Stomach (tissue), 9 donors: ENCODE results near the gene FLT1. TPM values are rescaled to one million over a fixed set of nuclear protein-coding genes. Genes with fewer than 3 reads are reported as not detected.

ENCODE experiments used
- DNase-seq, 2 donors: peaks; one replicate each; pipeline versions ENCODE4 v3.0.0 to v3.0.0-alpha.2; 2013 to 2019
- H3K27ac ChIP-seq, 5 donors: fragments of 200-600 bp in 4 of 5; sonication (generic) in 4 of 5; one replicate each; pipeline ENCODE4 v1.5.1; 2013 to 2019; ENCODE audit warnings: mild to moderate bottlenecking in 1 of 5, moderate library complexity in 1 of 5
- H3K27me3 ChIP-seq, 3 donors: fragments of 200-600 bp; sonication (generic); one replicate each; pipeline ENCODE4 v1.5.1; 2017 to 2019; ENCODE audit warnings: mixed run types in 1 of 3
- H3K36me3 ChIP-seq, 4 donors: fragments of 200-600 bp; sonication (generic); 1 replicate in 3 of 4; 2 replicates in 1 of 4; pipeline ENCODE4 v1.5.1; 2016 to 2019
- H3K4me1 ChIP-seq, 4 donors: fragments of 200-600 bp; sonication (generic); one replicate each; pipeline ENCODE4 v1.5.1; 2016 to 2019
- H3K4me3 ChIP-seq, 4 donors: fragments of 200-600 bp; sonication (generic) in 3 of 4; one replicate each; pipeline ENCODE4 v1.5.1; 2016 to 2019; ENCODE audit warnings: mild to moderate bottlenecking in 1 of 4
- H3K9me3 ChIP-seq, 4 donors: fragments of 200-600 bp; sonication (generic); one replicate each; pipeline ENCODE4 v1.5.1; 2016 to 2019
- CTCF ChIP-seq, 7 experiments: fragments of 450-650 bp in 4 of 7; fragments of 200-600 bp in 3 of 7; sonication (generic) in 3 of 7; IDR thresholded peaks; one replicate each; pipeline ENCODE4 v1.5.1; 2016 to 2019; ENCODE audit warnings: antibody characterized with exemption in 7 of 7, control low read depth in 2 of 7, mild to moderate bottlenecking in 1 of 7
- EP300 ChIP-seq: sonication (generic); formaldehyde crosslinking; IDR thresholded peaks from one replicate; pipeline ENCODE4 v1.6.1; 2017; ENCODE audit warnings: antibody characterized with exemption
- POLR2A ChIP-seq, 4 donors: fragments of 450-650 bp; IDR thresholded peaks; one replicate each; pipeline ENCODE4 v1.6.1; 2016; ENCODE audit warnings: antibody characterized with exemption in 4 of 4, control low read depth in 2 of 4, mild to moderate bottlenecking in 1 of 4, moderate library complexity in 1 of 4
- POLR2AphosphoS5 ChIP-seq, 3 donors: sonication (generic); formaldehyde crosslinking; IDR thresholded peaks; one replicate each; pipeline ENCODE4 v1.6.1; 2016; ENCODE audit warnings: antibody characterized with exemption in 3 of 3
- WGBS, 5 donors: extraction: QIAGEN DNeasy Blood & Tissue Kit in 3 of 5; methylation state at CpG; one replicate each; pipeline versions ENCODE4 v1.1.5 to v1.1.7; 2013 to 2018; 5-methylcytosine and 5-hydroxymethylcytosine counted together
- intact Hi-C: fragments of 100-400 bp; cut with DNase I; formaldehyde crosslinking; loops from one replicate; pipeline ENCODE4 v1.15.1; 2023; ENCODE audit warnings: low total_unique reads
- polyA plus RNA-seq, 3 donors: library from polyadenylated mRNA; stranded (reverse); fragments of 200-250 nt; gene quantifications; one replicate each; pipeline ENCODE4 v1.2.3, GENCODE V29; 2013
- total RNA-seq, 5 donors: library from RNA; depleted of rRNA; stranded (reverse); fragments of >200 nt; gene quantifications; one replicate each; pipeline versions ENCODE4 v1.1.0 to v1.2.3, GENCODE V29; 2014 to 2016
- donor health status: healthy with polysubstance abuse.
- donor health status: Bipolar disorder and iron deficiency.
- donor health status: healthy.

The FLT1 gene
- total and polyA plus RNA-seq, 8 donors: 1.00 to 41.9 (median 3.6) TPM; not detected in 1

- H3K4me3 ChIP-seq: no peak overlapping the region
- no peak overlapping the region for H3K27ac ChIP-seq
- no peaks in the 10 kb centered on the region for H3K4me1 ChIP-seq
- 8 to 15% (median 9%) methylated on average over 1 of the region's 1 CpG for WGBS, 5 donors
- intact Hi-C loops: no loop called here
- peaks cover 0 to under 1% (median 0%) of the 10 kb centered on the region in 3 donors for H3K27me3 ChIP-seq
- no peaks in the 10 kb centered on the region for H3K36me3 ChIP-seq
- H3K9me3 ChIP-seq: no peaks in the 10 kb centered on the region
- DNase-seq: no peak
- TF ChIP-seq EP300 (no peak), CTCF (IDR thresholded peaks at IDR 0.05) (no peak), POLR2A (IDR thresholded peaks at IDR 0.05) (no peak), POLR2AphosphoS5 (IDR thresholded peaks at IDR 0.05) (no peak)
Measured at GRCh38 chr13:28425793-28426192, 69.1 kb downstream of the FLT1 start.

- intact Hi-C loops: no loop called here
- H3K4me3 ChIP-seq: no peak overlapping the region
- 90 to 94% (median 92%) methylated on average over 4 of the region's 4 CpGs for WGBS, 5 donors
- no peaks in the 10 kb centered on the region for H3K9me3 ChIP-seq
- no peak overlapping the region for H3K27ac ChIP-seq
- no peak for TF ChIP-seq EP300
- TF ChIP-seq POLR2A (IDR thresholded peaks at IDR 0.05): no peak
- TF ChIP-seq CTCF (IDR thresholded peaks at IDR 0.05): no peak
- no peak for TF ChIP-seq POLR2AphosphoS5 (IDR thresholded peaks at IDR 0.05)
- H3K36me3 ChIP-seq: no peaks in the 10 kb centered on the region
- no peaks in the 10 kb centered on the region for H3K27me3 ChIP-seq
- H3K4me1 ChIP-seq: no peaks in the 10 kb centered on the region
- DNase-seq: no peak
Measured at GRCh38 chr13:28424541-28424940, 70.4 kb downstream of the FLT1 start.

GRCh38 chr13:28423010-28423409 is 71.9 kb downstream of the FLT1 start:
- Histone ChIP-seq H3K4me3 (no peak overlapping the region), H3K27ac (no peak overlapping the region)
- DNase-seq: peak in 1 of 2 donors; percentile 41

GRCh38 chr13:28421676-28422410 is 73.1 kb downstream of the FLT1 start:
- H3K4me3 ChIP-seq: no peak overlapping the region
- DNase-seq: no peak
- no peak overlapping the region for H3K27ac ChIP-seq
- intact Hi-C loops: no loop called here
- TF ChIP-seq EP300 (no peak), POLR2A (IDR thresholded peaks at IDR 0.05) (no peak), CTCF (IDR thresholded peaks at IDR 0.05) (no peak), POLR2AphosphoS5 (IDR thresholded peaks at IDR 0.05) (no peak)
- WGBS, 5 donors: 57 to 63% (median 58%) methylated on average over 7 of the region's 7 CpGs
- H3K9me3 ChIP-seq: no peaks in the 10 kb centered on the region
- H3K4me1 ChIP-seq: no peaks in the 10 kb centered on the region
- peaks cover 0 to 7% (median 0%) of the 10 kb centered on the region in 3 donors for H3K27me3 ChIP-seq
- no peaks in the 10 kb centered on the region for H3K36me3 ChIP-seq

More at GRCh38 chr13:28423010-28423409, 71.9 kb downstream of the FLT1 start:
- no peaks in the 10 kb centered on the region for H3K4me1 ChIP-seq
- no peak for TF ChIP-seq EP300
- no peak for TF ChIP-seq POLR2AphosphoS5 (IDR thresholded peaks at IDR 0.05)
- TF ChIP-seq CTCF (IDR thresholded peaks at IDR 0.05): no peak
- TF ChIP-seq POLR2A (IDR thresholded peaks at IDR 0.05): no peak
- WGBS, 5 donors: 64 to 73% (median 68%) methylated on average over 5 of the region's 5 CpGs
- H3K27me3 ChIP-seq: peaks cover 0 to 7% (median 0%) of the 10 kb centered on the region in 3 donors
- H3K9me3 ChIP-seq: no peaks in the 10 kb centered on the region
- no peaks in the 10 kb centered on the region for H3K36me3 ChIP-seq
- intact Hi-C loops: no loop called here
